ENCODE results near the gene RTL10. TPM values are rescaled to one million over a fixed set of nuclear protein-coding genes. Genes with fewer than 3 reads are reported as not detected.

RTL10 gene
- total and polyA plus RNA-seq, 2 experiments from 2014 or later = 13.0 to 15.9 TPM

DNA sequence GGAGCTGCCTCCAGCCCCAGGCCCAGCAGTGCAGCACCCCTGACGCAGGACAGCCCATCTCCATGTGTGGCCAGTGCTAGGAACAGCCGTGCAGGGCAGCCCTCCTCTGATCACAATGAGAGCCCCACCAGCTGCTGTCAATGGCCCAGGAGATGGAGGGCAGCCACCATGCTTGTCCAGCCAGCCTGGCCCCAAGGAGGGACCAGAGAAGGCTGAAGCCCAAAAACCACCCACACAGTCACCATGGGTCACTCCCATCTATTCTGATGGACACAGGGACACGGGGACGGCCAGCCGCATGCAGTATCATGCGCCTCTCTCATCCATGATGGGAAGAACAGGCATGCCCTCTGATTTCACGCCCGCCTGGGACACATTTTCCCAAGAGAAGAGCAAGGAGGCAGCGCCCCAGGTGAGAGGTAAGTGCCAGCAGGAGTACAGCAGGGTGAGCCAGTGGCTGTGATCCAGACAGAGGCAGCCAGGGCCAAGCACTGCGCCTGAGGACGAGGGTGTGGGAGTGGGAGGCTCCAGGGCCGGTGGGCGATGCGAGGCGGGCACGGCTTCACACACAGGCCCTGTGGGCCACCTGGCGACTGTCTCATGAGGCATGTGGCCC, 33.6 kb upstream of the RTL10 start:
- H3K27ac ChIP-seq = no peak overlapping the region
- H2AFZ ChIP-seq = no peak overlapping the region
- H3K27me3 ChIP-seq = no peaks in the 10 kb centered on the region
- no peaks in the 10 kb centered on the region for H4K20me1 ChIP-seq (ENCODE audit: insufficient read depth, poor library complexity, severe bottlenecking)
- H3K79me2 ChIP-seq = no peaks in the 10 kb centered on the region
- peaks cover 21% of the 10 kb centered on the region for H3K4me1 ChIP-seq (ENCODE audit: insufficient read depth)
- WGBS (ENCODE audit: low lambda C conversion rate, missing lambda C conversion rate) = 91% methylated on average over 17 of the region's 17 CpGs
- H3K9me3 ChIP-seq (ENCODE audit: low read depth) = no peaks in the 10 kb centered on the region
- no peak overlapping the region for H3K4me2 ChIP-seq
- no peaks in the 10 kb centered on the region for H3K9me2 ChIP-seq (replicated peaks; ENCODE audit: insufficient read depth)
- no peak for TF ChIP-seq EZH2phosphoT487 (IDR thresholded peaks at IDR 0.05; ENCODE audit: low read depth, severe bottlenecking, unreplicated experiment)
- TF ChIP-seq EZH2 (IDR thresholded peaks at IDR 0.05; ENCODE audit: borderline replicate concordance) = no peak
- TF ChIP-seq, protein P1, sequence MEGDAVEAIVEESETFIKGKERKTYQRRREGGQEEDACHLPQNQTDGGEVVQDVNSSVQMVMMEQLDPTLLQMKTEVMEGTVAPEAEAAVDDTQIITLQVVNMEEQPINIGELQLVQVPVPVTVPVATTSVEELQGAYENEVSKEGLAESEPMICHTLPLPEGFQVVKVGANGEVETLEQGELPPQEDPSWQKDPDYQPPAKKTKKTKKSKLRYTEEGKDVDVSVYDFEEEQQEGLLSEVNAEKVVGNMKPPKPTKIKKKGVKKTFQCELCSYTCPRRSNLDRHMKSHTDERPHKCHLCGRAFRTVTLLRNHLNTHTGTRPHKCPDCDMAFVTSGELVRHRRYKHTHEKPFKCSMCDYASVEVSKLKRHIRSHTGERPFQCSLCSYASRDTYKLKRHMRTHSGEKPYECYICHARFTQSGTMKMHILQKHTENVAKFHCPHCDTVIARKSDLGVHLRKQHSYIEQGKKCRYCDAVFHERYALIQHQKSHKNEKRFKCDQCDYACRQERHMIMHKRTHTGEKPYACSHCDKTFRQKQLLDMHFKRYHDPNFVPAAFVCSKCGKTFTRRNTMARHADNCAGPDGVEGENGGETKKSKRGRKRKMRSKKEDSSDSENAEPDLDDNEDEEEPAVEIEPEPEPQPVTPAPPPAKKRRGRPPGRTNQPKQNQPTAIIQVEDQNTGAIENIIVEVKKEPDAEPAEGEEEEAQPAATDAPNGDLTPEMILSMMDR (IDR thresholded peaks at IDR 0.05; ENCODE audit: poor library complexity) = no peak
- no peak overlapping the region for H3K4me3 ChIP-seq
- H3K36me3 ChIP-seq (replicated peaks; ENCODE audit: insufficient read depth, low read depth) = no peaks in the 10 kb centered on the region
- no peak for DNase-seq (ENCODE audit: low spot score)

DNA sequence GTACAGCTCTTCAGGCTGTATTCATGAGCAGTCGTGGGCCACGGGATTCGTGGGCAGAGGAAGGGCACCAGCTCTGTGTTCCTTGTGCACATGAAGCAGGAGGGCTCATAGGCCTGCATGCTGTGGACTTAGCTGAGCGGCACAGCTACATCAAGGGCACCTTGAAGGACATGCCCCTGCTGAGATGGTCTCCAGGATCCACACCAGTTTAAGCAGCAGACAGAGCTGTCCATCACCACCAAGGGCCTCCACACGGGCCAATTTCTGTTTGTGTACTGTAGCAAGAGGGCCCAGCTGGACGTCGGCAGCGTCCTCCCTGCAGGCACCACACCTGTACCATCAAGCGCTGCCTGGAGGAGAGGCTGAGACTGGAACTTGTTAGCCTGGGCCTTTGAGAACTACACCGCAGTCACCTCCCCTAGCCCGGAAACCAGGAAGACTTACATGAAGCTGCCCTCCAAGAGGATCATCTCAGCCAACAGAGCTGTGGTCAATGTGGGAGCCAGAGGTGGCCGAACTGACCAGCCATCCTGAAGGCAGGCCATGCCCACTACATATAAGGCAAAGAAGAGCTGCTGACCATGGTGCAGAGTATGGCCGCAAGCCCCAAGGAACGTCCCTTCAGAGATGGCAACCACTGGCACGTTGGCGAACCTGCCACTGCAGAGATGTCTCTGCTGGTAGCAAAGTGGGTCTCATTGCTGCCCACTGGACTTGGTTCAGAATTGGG, 32.7 kb upstream of the RTL10 start:
- H3K36me3 ChIP-seq (replicated peaks; ENCODE audit: insufficient read depth, low read depth) = no peaks in the 10 kb centered on the region
- WGBS (ENCODE audit: low lambda C conversion rate, missing lambda C conversion rate) = 89% methylated on average over 16 of the region's 16 CpGs
- TF ChIP-seq, protein P1 (IDR thresholded peaks at IDR 0.05; ENCODE audit: poor library complexity) = no peak
- TF ChIP-seq EZH2 (IDR thresholded peaks at IDR 0.05; ENCODE audit: borderline replicate concordance) = no peak
- TF ChIP-seq EZH2phosphoT487 (IDR thresholded peaks at IDR 0.05; ENCODE audit: low read depth, severe bottlenecking, unreplicated experiment) = no peak
- peaks cover 18% of the 10 kb centered on the region for H3K4me1 ChIP-seq (ENCODE audit: insufficient read depth)
- DNase-seq (ENCODE audit: low spot score) = no peak
- H3K79me2 ChIP-seq = no peaks in the 10 kb centered on the region
- no peak overlapping the region for H3K27ac ChIP-seq
- no peaks in the 10 kb centered on the region for H3K27me3 ChIP-seq
- no peaks in the 10 kb centered on the region for H3K9me2 ChIP-seq (replicated peaks; ENCODE audit: insufficient read depth)
- H3K4me3 ChIP-seq = no peak overlapping the region
- H3K4me2 ChIP-seq = no peak overlapping the region
- H4K20me1 ChIP-seq (ENCODE audit: insufficient read depth, poor library complexity, severe bottlenecking) = no peaks in the 10 kb centered on the region
- H3K9me3 ChIP-seq (ENCODE audit: low read depth) = no peaks in the 10 kb centered on the region
- no peak overlapping the region for H2AFZ ChIP-seq

DNA sequence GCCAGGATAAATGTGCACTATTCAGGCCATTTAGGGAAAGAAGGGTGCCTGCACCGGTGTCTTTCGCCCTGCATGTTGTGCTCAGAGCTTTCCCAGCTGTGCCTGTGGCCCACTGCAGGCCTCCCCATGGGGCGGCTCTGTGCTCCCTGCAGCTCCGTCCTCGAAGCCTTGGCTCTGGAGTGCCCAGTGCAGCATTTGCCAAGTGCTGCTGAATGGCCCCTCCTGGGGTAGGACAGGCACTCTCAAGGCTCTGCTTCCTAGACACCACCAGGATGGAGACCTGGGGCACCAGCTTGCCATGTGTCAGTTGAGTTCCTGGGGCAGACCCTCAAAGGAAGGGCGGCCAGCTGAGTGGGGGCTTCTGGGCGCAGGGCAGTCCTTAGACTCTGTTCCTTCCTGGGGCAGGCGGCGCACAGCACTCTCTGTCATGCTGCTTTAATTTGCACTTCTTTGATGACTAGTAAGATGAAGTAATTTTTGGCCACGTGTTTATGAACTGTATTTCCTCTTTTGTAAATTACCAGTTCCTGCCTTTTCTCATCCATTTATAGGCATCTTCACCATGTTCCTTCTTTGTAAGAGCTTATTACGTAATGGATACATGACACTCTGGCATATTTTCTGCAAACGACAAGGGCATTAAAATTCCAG, 32.1 kb upstream of the RTL10 start:
- Histone ChIP-seq H3K36me3 (replicated peaks; ENCODE audit: insufficient read depth, low read depth) (no peaks in the 10 kb centered on the region), H3K4me1 (ENCODE audit: insufficient read depth) (peaks cover 16% of the 10 kb centered on the region), H3K79me2 (no peaks in the 10 kb centered on the region), H4K20me1 (ENCODE audit: insufficient read depth, poor library complexity, severe bottlenecking) (no peaks in the 10 kb centered on the region), H3K4me3 (no peak overlapping the region), H3K9me3 (ENCODE audit: low read depth) (no peaks in the 10 kb centered on the region), H3K27me3 (no peaks in the 10 kb centered on the region), H3K27ac (no peak overlapping the region), H3K4me2 (no peak overlapping the region), H3K9me2 (replicated peaks; ENCODE audit: insufficient read depth) (no peaks in the 10 kb centered on the region), H2AFZ (no peak overlapping the region)
- TF ChIP-seq EZH2 (IDR thresholded peaks at IDR 0.05; ENCODE audit: borderline replicate concordance) (no peak), EZH2phosphoT487 (IDR thresholded peaks at IDR 0.05; ENCODE audit: low read depth, severe bottlenecking, unreplicated experiment) (no peak)
- TF ChIP-seq, protein P1 (IDR thresholded peaks at IDR 0.05; ENCODE audit: poor library complexity) = no peak
- no peak for DNase-seq (ENCODE audit: low spot score)
- 75% methylated on average over 12 of the region's 12 CpGs for WGBS (ENCODE audit: low lambda C conversion rate, missing lambda C conversion rate)
